Loucy (cell line): ENCODE measurements around the gene BRWD1.

Experiments
- EZH2phosphoT487 ChIP-seq: fragments of 200-600 bp; IDR thresholded peaks from 2 replicates; pipeline ENCODE4 v1.6.1; 2018; ENCODE audit warnings: antibody characterized with exemption, mild to moderate bottlenecking, moderate library complexity, borderline replicate concordance
- TF ChIP-seq, protein P1 (sequence below): fragments of 200-600 bp; sonication (generic); conservative IDR thresholded peaks from 2 replicates; pipeline ENCODE4 v1.5.1; 2014; ENCODE audit warnings: mild to moderate bottlenecking, antibody characterized with exemption, low read length

- TF ChIP-seq, protein P1, sequence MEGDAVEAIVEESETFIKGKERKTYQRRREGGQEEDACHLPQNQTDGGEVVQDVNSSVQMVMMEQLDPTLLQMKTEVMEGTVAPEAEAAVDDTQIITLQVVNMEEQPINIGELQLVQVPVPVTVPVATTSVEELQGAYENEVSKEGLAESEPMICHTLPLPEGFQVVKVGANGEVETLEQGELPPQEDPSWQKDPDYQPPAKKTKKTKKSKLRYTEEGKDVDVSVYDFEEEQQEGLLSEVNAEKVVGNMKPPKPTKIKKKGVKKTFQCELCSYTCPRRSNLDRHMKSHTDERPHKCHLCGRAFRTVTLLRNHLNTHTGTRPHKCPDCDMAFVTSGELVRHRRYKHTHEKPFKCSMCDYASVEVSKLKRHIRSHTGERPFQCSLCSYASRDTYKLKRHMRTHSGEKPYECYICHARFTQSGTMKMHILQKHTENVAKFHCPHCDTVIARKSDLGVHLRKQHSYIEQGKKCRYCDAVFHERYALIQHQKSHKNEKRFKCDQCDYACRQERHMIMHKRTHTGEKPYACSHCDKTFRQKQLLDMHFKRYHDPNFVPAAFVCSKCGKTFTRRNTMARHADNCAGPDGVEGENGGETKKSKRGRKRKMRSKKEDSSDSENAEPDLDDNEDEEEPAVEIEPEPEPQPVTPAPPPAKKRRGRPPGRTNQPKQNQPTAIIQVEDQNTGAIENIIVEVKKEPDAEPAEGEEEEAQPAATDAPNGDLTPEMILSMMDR, result no peak
- no peak for TF ChIP-seq EZH2phosphoT487
Observed at GRCh38 chr21:39150877-39151276, 162.6 kb downstream of the BRWD1 start.
